EH (cell line): ENCODE data around the gene ATP7B.

ENCODE experiments used
- DNase-seq: peaks from one replicate; pipeline ENCODE4 v3.0.0-alpha.2; 2015; ENCODE audit warnings: low read depth

The ATP7B gene

DNA sequence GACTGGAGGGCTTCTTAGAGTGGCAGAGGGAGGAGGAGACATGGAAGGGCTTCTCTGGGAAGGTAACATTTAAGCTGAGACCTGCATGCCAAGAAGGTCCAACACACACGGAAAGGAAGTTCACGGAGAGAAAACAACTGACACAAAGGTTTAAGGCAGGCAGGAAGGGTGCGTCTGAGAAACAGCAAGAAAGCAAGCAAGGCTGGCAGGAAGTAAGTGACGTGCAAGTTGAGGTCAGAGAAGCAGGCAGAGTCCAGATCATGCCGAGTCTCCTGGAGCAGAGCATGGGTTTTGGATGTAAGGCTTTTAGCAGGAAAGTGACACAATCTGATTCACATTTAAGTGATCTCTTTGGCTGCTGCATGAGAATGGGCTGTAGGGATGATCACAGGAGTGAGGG lies 60.5 kb downstream of the ATP7B start:
- DNase-seq, result no peak

DNA sequence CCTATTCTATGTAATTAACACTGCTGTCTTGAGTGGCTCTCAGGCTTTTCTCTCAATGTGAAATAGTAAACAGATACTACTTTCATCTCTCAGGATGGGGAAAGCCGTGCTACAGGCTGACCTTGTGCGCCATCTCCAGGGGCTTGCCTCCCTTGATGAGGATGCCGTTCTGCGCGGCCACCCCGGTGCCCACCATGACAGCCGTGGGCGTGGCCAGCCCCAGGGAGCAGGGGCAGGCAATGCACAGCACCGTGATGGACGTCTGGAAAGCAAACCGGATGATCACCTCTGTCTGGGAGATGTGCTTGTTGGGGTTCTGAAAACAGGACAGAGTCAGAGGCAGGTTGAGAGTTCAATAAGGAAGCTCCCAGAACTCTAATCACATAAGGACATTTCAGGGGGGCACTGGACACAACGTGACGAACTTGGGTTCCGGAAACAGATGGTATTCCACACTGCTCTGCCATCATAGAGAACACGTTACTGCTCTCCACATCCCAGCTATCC lies 65.0 kb downstream of the ATP7B start:
- DNase-seq, result no peak

DNA sequence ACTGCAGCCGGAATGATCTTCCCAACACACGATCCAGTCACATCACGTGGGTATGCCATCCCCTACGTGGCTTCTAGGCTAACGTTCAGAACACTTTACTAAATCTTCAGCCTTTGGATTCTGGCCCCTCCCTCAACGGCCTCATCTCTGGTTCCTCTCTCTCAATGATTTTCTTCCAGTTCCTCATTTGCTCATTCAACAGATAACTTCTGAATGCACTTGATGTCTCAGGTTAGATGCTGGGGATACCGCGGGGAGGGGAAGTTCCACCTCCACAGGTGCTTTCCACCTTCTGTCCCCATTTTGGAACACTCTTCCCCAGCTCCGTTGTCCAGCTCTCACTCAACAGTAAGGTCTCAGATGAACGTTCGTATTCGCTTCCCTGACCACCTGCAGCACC lies 66.1 kb downstream of the ATP7B start:
- no peak for DNase-seq

DNA sequence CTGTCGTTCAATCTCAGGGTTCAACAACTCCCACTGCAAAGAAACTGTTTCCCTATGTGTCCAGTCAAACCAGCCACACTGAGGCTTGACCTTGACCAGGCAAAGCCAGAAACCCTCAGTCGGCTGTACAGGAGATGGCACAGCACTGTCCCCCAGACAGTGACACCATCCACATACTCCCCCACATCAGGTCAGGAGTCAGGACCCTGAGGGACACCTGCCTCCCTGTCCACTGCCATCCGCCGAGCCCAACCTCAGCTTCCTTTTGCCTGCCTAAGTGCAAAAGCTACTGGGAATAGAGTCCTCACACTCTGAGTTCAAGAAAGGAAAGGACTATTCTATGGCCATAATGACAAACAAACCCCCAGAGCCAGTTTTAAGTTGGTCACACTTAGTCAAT lies 66.8 kb downstream of the ATP7B start:
- no peak for DNase-seq

DNA sequence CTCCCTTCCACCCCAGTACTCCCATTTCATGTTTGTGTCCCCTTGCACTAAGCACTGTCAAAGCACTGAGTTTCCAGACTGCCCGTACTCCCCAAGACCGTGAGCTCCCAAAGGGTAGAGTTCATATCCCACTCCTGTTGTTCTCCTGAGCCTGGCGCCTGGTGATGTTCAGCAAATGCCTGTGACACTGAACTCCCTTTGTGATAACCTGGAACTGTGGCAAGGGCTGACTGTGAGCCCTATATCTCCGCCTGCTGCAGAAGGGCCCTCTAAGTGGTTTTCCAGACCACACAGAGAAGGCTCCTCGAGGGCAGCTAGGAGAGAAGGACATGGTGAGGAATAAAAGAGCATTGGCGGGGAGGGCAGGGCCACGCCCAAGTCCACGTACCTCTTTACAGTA lies 67.5 kb downstream of the ATP7B start:
- DNase-seq, result no peak

DNA sequence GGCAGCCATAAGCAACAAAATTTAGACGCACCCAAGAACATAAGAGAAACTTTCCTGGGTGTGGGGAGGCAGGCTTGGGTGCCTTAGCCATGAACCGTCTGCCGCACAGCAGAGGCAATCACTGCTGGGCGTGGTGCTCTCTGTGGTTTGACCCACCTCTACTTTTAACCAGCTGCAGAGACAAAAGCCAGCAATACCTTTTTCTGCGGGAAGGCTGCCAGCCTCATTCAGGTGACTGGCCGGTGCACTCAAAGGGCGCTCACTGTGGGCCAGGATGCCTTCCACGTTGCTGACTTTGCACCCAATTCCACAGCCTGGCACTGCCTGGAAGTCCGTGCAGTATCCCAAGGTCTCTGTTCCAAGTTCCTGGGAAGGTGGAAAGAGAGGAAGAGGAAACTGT lies 69.1 kb downstream of the ATP7B start:
- DNase-seq, result no peak

DNA sequence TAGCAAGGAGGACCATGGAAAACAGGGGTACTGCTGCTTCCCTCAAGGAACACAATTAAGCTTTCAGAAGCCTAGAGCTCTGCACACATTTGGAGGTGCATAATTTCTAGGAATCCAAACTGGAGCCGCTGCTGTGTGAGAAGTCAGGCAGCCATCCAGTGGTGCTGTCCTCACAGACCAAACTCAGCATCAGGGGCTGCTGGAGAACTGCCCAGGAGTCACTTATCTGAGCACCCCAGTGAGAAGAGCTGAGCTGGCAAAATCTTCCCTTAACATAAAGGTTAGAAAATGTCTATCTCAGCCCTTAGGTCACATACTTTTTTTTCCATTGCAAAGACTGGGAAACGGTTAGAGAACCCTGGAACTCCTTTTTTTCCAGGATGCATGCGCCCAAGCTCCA lies 72.8 kb downstream of the ATP7B start:
- no peak for DNase-seq

DNA sequence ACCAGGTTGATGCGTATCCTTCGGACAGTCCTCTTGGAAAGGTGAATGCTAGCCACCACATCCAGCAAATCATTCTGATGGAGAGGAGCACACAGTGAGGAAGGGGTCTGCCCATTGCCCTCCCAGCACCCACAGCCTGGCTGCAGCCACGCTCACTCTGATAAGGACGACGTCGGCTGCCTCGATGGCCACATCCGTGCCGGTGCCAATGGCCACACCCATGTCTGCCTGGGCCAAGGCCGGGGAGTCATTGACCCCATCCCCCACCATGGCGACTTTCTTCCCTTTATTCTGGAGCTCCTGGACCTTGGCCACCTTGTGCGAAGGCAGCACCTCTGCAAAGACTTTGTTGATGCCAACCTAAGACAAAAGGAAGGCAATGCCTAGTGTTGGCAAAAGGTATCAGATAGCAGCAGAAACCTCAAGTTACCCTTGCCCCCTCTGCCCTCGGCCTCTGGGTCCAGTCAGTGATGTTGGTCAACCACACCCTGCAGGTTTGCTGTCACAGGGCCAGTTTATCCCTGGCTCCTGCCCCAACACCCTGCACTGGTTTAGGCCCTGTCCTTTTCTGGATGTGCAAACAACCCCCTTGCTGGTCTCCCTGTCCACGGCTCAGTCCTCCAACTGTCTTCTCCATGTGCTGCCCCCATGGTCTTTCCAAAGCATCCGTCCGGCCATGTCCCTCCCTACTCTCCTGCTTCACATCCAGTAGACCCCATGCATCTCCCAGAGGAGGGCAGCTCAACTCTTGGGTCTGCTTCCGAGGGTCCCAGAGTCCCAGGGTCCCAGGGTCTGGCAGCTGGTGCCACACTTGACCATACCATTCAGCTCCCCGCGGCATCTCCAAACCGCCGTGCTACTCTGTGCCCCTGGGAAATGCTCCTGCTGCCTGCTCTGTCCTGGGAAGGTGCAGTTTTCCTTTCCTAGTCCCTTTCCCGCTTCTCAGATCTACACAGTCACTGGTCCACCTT lies 73.6 kb downstream of the ATP7B start:
- no peak for DNase-seq

DNA sequence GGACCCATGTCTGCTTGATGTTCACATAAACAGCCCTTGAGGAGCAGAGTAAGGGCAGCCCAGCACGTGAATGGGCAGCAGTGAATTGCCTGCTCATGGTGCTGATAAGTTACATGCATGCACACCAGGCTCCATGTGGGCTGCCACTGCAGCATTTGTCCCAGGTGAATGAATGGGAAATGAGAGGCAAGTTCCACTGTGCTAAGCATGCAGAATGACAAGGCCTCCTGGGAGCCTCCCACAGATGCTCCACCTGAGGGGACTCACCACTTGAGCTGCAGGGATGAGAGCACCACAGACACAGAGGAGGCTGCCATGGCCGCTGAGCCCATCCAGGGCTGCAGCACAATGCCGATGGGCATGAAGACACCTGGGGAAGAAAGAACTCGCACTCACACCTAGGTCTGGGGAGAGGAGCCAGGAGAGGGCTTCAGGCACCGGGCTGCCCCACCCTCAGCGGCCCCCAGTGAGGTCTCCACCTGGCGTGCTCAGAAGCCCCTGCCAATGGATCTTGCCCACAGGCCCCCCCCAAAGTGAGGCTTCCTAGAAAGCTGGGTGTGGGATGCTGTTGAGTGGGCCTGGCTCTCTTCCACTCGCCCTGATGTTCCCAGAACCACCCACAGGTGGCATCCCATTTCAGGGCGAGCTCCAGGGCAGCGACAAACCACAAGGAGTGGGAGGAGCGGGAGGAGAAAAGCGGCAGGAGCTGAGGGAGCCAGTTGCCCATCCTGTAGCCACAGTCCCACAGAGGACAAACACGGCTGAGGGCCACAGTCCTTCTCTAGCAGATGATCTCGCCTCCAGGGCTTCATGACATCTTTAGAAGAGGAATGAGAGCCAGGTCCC lies 75.7 kb downstream of the ATP7B start:
- DNase-seq, result peak; percentile 19

DNA sequence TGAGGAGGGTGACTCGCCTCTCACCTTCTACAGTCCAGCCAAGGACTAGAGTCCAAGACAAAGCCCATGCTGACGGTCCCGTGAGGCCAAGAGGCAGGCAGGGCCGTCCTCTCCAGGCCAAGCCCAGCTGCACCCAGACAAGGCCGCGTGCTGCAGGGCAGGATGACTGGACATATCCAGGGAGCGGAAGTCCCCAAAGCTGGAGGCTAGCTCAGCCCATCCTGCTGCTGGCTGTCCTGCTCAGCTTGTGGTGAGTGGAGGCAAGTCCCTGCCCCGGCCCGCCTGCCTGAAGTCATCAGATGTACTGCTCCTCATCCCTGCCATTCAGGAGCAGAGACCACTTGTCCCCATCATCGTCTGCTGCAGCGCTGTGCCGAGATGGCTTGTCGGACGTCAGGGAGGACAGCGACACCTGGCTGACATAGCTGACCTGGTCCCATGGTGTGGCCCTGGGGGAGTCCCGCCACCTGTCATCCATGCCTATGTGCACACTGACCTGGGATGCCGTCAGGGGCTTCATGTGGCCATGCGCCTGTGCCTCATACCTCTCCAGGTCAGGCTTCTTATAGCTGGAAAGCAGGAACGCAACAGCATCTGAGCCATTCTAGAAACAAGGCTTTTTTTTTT lies 76.7 kb downstream of the ATP7B start:
- no peak for DNase-seq

DNA sequence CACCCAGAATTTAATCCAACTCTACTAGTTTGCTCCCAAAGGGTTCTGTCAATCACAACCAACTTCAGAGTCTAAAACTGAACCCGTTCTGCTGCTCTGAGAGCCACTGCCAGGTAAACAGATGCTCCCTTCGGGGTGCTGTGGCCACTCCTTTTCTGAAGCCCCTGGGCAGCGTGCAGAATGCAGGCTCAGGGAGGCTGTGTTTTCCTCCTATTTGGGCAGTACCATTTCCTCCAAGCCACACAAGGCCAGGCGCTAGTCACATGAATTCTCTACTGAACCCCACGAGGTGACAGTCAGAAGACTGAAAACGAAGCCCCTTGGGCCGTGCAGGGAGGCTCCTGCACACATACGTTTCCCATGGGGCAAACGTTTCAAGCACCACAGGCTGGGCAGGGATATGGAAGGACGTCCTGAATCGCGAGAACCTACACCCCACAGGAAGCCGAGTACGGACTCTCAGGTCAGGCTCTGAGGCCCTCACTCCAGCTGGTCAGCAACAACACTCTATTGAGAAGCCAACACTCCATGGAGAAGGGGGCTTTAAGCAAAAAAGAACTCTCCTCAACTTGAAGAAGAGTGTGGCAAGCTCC lies 77.7 kb downstream of the ATP7B start:
- DNase-seq, result no peak

DNA sequence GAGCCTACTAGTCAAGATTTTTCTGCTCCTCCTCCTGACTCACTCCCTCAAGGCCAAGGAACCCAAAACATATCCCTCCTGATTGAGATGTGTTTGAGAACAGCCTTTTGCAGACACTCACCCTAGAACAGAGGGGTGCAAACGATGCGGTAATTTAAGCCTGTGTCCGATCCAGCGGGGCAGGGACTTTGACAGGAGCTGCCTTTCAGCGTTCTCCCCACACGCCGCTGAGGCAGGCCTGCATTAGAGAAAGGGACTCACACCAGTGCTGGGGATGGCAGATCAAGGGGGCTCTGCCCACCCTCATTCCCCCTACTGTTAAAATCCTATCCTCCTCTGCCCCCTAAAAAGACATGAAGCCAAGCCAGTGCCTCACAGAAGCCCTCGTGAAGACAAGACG lies 79.0 kb downstream of the ATP7B start:
- DNase-seq, result no peak

DNA sequence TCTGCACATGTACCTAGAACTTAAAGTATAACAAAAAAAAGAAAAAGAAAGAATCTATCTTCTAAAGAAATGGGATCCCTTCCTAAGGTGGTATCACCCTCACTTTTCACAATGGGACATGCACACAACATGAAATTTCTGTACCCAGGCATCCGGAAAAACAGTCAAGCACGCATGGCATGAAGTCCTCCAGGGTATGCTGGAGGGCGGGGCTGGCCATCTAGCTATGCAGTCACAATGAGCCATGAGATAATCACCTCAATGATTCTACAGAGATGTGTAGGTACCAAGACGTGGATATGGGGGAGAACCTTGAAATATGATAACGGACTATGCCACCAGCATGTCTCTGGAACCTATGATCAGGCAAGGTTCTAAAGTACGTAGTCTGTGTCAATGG lies 79.6 kb downstream of the ATP7B start:
- no peak for DNase-seq

DNA sequence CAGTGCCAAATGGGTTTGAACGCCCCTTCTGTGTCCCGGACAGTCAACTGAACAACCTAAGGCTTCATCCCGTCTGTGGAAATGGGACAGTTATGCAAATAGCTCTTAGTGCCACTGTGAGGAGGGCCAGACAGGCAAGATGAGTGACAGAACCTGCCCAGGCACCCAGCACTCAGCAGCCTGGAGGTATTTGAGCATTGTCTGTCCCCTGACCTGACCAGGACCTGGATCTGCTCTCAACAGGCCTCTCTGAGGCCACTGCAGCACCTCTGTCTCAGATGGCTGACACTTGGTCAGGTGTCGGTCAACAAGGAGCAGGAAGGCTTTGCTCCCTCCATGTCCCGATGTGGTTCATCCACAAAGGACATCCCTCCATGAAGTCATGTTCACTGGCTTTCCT lies 81.6 kb downstream of the ATP7B start:
- DNase-seq, result no peak

DNA sequence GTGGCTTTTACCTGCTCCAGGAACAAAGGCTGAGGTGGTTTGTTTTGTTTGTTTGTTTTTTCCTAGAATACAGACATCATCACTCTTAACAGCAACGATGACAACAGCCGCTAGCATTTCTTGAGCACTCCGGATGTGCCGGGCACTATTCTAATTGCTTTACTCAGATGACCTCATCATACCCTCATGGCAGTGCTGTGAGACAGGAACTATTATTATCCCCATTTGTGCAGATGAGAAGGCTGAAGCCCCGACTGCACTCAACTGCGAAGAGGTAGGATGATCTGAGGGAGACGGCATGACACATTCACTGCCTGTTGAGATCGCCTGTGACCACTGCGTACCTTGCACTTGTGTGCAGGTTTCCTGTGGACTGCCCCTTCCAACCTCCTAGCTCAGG lies 83.0 kb downstream of the ATP7B start:
- no peak for DNase-seq

DNA sequence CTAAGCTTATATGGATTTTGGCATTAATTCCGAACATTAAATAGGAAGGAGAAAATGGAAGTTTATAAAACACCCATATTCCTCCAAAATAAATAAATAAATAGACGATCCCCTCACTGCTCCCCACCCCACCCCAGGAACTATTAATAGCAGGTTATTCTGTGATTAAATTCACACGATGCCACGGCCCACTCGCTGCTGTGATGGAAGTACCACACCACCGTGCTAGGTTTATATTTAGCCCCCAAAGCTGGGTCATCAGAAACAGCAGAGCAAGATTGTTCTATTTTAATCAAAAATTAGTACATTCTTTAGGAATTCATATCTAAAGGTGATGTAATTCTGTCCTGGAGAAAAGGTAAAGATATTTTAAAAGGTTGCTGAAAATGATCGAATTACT lies 84.1 kb downstream of the ATP7B start:
- DNase-seq, result no peak

DNA sequence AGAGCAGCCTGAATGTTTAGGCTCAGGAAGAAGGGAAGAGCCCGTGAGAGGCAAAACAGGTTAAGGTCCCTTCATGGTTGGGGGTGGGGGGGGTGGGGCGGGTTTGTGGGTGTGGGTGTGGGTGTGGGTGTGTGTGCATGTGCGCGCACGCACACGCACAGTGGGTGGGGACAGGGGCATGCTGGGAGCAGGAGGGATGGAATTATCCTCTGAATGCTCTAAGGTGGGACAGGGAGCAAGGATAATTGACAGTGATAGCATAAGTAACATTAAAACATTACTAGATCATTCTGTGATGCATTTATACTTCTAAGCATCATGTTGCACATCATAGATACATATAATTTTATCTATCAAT lies 84.7 kb downstream of the ATP7B start:
- no peak for DNase-seq

DNA sequence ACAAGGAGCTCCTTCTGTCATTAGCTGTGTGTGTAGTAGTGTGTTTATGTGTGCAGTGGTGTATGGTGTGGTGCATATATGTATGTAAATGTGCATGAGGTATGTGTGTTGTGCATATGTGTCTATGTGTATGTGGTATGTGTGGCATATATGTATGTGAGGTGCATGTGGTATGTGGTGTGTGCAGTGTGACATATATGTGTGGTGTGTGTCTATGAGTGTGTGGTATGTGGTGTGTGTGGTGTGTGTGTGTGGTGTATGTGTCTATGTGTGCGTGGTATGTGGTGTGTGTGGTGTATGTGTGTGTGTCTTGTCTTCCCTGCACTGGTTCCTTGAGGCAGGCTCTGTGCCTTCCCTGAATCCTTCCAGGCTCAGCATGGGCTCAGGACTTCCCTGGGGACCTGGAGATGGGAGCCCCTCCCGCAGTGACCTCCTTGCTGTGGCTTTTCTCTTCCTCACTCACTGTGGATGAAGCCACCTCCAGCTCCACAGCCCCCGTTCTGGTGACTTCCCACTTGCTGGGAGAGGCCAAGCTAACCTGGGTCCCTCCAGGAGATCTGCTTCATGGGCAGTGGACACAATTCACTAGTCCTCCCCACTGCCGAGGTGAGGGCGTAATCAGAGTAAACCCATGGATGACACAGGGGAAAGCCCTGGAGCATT lies 85.3 kb downstream of the ATP7B start:
- DNase-seq, result no peak

DNA sequence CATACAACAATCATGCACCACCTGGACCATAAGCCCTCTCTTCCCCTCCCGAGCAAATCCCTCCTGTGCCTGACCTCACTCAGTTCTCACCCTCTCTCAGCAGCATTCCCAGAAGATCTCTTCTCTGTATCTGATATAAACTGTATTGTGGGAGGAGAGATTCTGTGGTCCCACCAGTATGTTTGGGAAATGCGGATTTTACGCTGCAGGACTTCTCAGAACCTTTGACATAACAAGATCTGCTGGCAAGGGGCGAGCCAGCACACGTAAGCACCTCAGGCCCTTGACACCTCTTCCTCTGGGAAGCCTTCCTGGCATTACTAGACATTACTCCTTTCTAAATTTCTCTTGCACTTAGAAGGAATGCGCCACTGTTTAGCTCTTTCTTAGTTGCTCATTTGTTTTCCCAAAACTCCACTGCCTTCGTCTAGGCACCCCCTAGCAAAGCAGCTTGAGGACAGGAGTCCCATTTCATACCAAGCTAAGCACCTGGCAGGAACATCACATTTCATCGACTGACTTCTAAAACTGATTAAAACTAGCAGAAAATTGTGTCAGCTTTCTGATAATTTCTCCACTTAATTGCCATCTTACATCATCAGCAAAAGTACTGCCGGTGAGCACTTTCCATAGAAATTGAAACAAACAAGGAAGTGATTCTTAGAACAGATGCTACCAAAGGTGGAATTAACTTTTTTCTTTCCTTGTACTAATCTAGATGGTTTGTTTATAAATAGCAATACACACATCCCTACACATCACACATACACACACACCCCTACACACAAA lies 86.3 kb downstream of the ATP7B start:
- no peak for DNase-seq

DNA sequence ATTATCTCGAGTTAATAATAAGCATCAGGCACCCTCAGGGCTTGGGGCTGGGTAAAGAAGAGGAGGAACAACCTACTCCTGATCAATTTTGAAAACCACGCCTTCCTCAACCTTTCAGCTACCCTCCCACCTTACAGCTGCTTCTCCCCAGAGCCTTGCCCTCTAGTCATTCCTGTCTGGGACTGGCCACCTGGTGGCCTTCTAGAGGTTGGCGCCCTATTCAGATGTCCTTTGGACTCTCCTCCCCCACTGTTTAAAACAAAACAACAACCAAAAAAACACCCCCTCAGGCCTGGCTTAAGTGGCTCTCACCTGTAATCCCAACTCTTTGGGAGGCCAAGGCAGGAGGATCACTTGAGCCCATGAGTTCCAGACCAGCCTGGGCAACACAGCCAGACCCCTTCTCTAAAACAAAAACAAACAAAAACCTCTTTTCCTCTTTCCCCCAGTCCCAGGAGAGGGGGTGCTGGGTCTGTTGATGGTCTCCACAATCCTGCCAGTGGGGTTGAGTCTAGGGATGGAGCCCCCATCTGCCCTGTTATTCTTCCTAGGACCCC lies 87.2 kb downstream of the ATP7B start:
- no peak for DNase-seq
